ENCODE results near the gene EHBP1L1.
"Not testable (repeated sequence)": the region's sequence is repeated elsewhere in the genome, so short reads cannot be mapped to it uniquely, and the experiment has no call there.

Gene EHBP1L1

GRCh38 chr11:65636108-65637031 lies 60.5 kb downstream of the EHBP1L1 start:
- DNase-seq (ENCODE audit: low read depth, low spot score): no peak
- Histone ChIP-seq H3K9ac (ENCODE audit: insufficient read length) (no peak overlapping the region), H3K4me3 (no peak overlapping the region), H3K9me3 (ENCODE audit: low read depth, low read length) (no peaks in the 10 kb centered on the region), H3K36me3 (ENCODE audit: insufficient read depth, low read length) (peaks cover 8% of the 10 kb centered on the region; the same call in 1 of the 2 replicates), H3K27ac (no peak overlapping the region)
- TF ChIP-seq EZH2 (IDR thresholded peaks at IDR 0.05): no peak
- TF ChIP-seq FOXP2 (optimal IDR thresholded peaks at IDR 0.05; ENCODE audit: control extremely low read depth, extremely low read length, insufficient read depth): no peak
- no peak for TF ChIP-seq POLR2AphosphoS5 (IDR thresholded peaks at IDR 0.05; ENCODE audit: borderline replicate concordance, low read depth, low read length)

GRCh38 chr11:65637032-65637557 lies 61.2 kb downstream of the EHBP1L1 start:
- Histone ChIP-seq H3K9me3 (ENCODE audit: low read depth, low read length) (no peaks in the 10 kb centered on the region), H3K36me3 (ENCODE audit: insufficient read depth, low read length) (peaks cover 8% of the 10 kb centered on the region; the same call in 1 of the 2 replicates), H3K27ac (no peak overlapping the region), H3K4me3 (no peak overlapping the region), H3K9ac (ENCODE audit: insufficient read length) (no peak overlapping the region)
- DNase-seq (ENCODE audit: low read depth, low spot score): no peak
- TF ChIP-seq FOXP2 (optimal IDR thresholded peaks at IDR 0.05; ENCODE audit: control extremely low read depth, extremely low read length, insufficient read depth) (no peak), EZH2 (IDR thresholded peaks at IDR 0.05) (no peak), POLR2AphosphoS5 (IDR thresholded peaks at IDR 0.05; ENCODE audit: borderline replicate concordance, low read depth, low read length) (no peak)

- no peak for TF ChIP-seq FOXP2 (optimal IDR thresholded peaks at IDR 0.05; ENCODE audit: control extremely low read depth, extremely low read length, insufficient read depth)
- TF ChIP-seq POLR2AphosphoS5 (IDR thresholded peaks at IDR 0.05; ENCODE audit: borderline replicate concordance, low read depth, low read length): no peak; the same call in 1 of the 2 replicates
- TF ChIP-seq EZH2 (IDR thresholded peaks at IDR 0.05): no peak
These were observed 62.1 kb downstream of the EHBP1L1 start, which contains the start of gene SIPA1 for GRCh38 chr11:65637794-65638419. SIPA1 (plus strand) TSS chr11:65638101; CDS start chr11:65640922, 2,821 bp downstream.

GRCh38 chr11:65639228-65639597 lies 63.4 kb downstream of the EHBP1L1 start:
- not testable (repeated sequence) for DNase-seq (ENCODE audit: low read depth, low spot score); H3K9ac ChIP-seq (ENCODE audit: insufficient read length); H3K36me3 ChIP-seq (ENCODE audit: insufficient read depth, low read length); H3K4me3 ChIP-seq; H3K9me3 ChIP-seq (ENCODE audit: low read depth, low read length); H3K27ac ChIP-seq

More at GRCh38 chr11:65637794-65638419, 62.1 kb downstream of the EHBP1L1 start, which contains the start of gene SIPA1:
- Histone ChIP-seq H3K27ac (peak within 1 kb of the TSS; percentile 64; the same call in 1 of the 2 replicates), H3K9ac (ENCODE audit: insufficient read length) (peak within 1 kb of the TSS; percentile 75), H3K4me3 (peak within 1 kb of the TSS; percentile 95), H3K36me3 (ENCODE audit: insufficient read depth, low read length) (peaks cover 8% of the 10 kb centered on the region; the same call in 1 of the 2 replicates), H3K9me3 (ENCODE audit: low read depth, low read length) (no peaks in the 10 kb centered on the region)
- DNase-seq (ENCODE audit: low read depth, low spot score): no peak

- no peak overlapping the region for H3K9ac ChIP-seq (ENCODE audit: insufficient read length)
- no peak for TF ChIP-seq POLR2AphosphoS5 (IDR thresholded peaks at IDR 0.05; ENCODE audit: borderline replicate concordance, low read depth, low read length)
- no peak for TF ChIP-seq FOXP2 (optimal IDR thresholded peaks at IDR 0.05; ENCODE audit: control extremely low read depth, extremely low read length, insufficient read depth)
- no peak for TF ChIP-seq EZH2 (IDR thresholded peaks at IDR 0.05)
- DNase-seq (ENCODE audit: low read depth, low spot score): no peak
- H3K9me3 ChIP-seq (ENCODE audit: low read depth, low read length): no peaks in the 10 kb centered on the region
- H3K27ac ChIP-seq: no peak overlapping the region
- H3K36me3 ChIP-seq (ENCODE audit: insufficient read depth, low read length): peaks cover 8% of the 10 kb centered on the region; the same call in 1 of the 2 replicates
- H3K4me3 ChIP-seq: no peak overlapping the region
These were observed 64.0 kb downstream of the EHBP1L1 start for GRCh38 chr11:65639623-65640482.

GRCh38 chr11:65640483-65641296 lies 64.8 kb downstream of the EHBP1L1 start:
- Histone ChIP-seq H3K36me3 (ENCODE audit: insufficient read depth, low read length) (peaks cover 4% of the 10 kb centered on the region; the same call in 1 of the 2 replicates), H3K4me3 (no peak overlapping the region), H3K27ac (no peak overlapping the region), H3K9me3 (ENCODE audit: low read depth, low read length) (no peaks in the 10 kb centered on the region), H3K9ac (ENCODE audit: insufficient read length) (no peak overlapping the region)
- DNase-seq (ENCODE audit: low read depth, low spot score): no peak
- TF ChIP-seq EZH2 (IDR thresholded peaks at IDR 0.05) (no peak), FOXP2 (optimal IDR thresholded peaks at IDR 0.05; ENCODE audit: control extremely low read depth, extremely low read length, insufficient read depth) (no peak), POLR2AphosphoS5 (IDR thresholded peaks at IDR 0.05; ENCODE audit: borderline replicate concordance, low read depth, low read length) (no peak)

GRCh38 chr11:65641297-65642013 lies 65.6 kb downstream of the EHBP1L1 start:
- no peak overlapping the region for H3K9ac ChIP-seq (ENCODE audit: insufficient read length)
- no peak for DNase-seq (ENCODE audit: low read depth, low spot score)
- no peaks in the 10 kb centered on the region; the same call in 1 of the 2 replicates for H3K36me3 ChIP-seq (ENCODE audit: insufficient read depth, low read length)
- no peak overlapping the region for H3K4me3 ChIP-seq
- TF ChIP-seq POLR2AphosphoS5 (IDR thresholded peaks at IDR 0.05; ENCODE audit: borderline replicate concordance, low read depth, low read length): no peak
- no peak for TF ChIP-seq EZH2 (IDR thresholded peaks at IDR 0.05)
- no peak for TF ChIP-seq FOXP2 (optimal IDR thresholded peaks at IDR 0.05; ENCODE audit: control extremely low read depth, extremely low read length, insufficient read depth)
- H3K9me3 ChIP-seq (ENCODE audit: low read depth, low read length): no peaks in the 10 kb centered on the region
- no peak overlapping the region for H3K27ac ChIP-seq
